GM19099 (cell line): ENCODE results near the gene TNS4.

ENCODE experiments used
- POLR2A ChIP-seq: IDR thresholded peaks from 3 replicates; pipeline ENCODE4 v1.6.1; 2011; ENCODE audit warnings: low read depth; ENCODE audit not compliant: insufficient read length; ENCODE audit errors: extremely low read depth

TNS4 gene, protein sequence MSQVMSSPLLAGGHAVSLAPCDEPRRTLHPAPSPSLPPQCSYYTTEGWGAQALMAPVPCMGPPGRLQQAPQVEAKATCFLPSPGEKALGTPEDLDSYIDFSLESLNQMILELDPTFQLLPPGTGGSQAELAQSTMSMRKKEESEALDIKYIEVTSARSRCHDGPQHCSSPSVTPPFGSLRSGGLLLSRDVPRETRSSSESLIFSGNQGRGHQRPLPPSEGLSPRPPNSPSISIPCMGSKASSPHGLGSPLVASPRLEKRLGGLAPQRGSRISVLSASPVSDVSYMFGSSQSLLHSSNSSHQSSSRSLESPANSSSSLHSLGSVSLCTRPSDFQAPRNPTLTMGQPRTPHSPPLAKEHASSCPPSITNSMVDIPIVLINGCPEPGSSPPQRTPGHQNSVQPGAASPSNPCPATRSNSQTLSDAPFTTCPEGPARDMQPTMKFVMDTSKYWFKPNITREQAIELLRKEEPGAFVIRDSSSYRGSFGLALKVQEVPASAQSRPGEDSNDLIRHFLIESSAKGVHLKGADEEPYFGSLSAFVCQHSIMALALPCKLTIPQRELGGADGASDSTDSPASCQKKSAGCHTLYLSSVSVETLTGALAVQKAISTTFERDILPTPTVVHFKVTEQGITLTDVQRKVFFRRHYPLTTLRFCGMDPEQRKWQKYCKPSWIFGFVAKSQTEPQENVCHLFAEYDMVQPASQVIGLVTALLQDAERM

DNA sequence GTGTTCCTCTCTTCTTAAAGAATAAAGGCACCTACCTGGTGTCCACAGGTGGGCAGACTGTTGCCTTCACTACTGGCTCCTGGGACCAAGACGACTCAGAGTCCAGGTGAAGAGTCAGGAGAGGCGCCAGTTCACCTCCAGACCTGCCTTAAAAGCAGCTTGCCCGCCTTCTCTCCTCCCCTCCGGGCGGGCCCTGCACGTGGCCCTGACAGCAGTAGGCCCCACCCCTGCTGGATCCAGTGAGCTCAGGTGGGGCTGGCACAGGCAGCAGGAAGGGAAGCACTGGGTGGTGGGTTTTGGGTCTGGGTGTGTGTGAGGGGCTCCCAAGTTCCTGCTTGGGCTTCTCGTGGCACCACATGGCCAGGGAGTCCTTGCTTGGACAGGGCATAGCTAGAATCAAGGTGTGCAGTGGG, at the start of gene TNS4:
TNS4 (minus strand) TSS at position 125 of the 413 bp plus-strand sequence. CDS start 5,198 bp downstream, outside the sequence.
- no peak for TF ChIP-seq POLR2A

DNA sequence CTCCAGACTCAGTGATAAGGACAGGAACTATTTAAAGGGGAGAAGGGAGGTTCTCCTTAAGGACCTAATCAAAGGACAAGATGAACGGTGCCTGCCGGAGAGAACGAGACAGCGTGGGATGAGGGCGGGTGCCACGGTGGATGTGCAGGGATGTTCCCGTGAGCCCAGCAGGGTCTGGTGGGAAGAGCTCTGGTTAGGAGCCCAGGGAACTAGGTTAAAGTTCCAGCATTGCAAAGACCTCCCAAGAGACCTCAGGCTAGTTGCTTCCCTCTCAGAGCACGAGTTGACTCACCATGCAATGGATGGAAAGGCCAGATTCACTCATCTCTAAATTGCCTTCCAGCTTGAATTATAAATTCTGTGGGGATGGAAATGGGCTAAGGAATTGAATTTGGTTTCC, 49.2 kb upstream of the TNS4 start:
- TF ChIP-seq POLR2A = no peak

GRCh38 chr17:40548982-40549685, 47.7 kb upstream of the TNS4 start:
- TF ChIP-seq POLR2A = no peak

DNA sequence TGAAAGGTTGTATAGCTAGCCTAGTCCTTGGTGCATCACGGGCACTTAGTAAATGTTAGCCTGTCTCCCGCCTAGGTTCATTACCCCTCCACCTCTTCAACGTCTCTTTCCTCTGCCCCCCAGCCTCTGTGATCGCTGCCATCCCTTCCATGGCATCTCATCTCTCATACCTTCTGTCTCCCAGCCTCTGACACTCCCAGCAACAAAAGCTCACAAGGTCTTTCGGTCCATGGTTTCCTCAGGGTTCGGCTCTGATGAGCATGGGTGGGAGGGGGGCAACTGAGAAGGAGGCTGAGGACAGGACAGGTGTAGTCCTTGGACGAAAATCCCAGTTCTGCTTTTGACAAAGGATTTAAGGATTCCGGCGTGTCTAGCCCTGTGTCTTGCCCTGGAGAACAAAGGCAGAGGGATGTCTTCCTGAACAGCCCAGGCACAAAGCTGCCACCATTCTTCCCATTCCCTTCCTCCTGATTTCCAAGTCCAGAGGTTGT, 47.1 kb upstream of the TNS4 start:
- TF ChIP-seq POLR2A = no peak

GRCh38 chr17:40547785-40548478, 46.5 kb upstream of the TNS4 start:
- TF ChIP-seq POLR2A = no peak

GRCh38 chr17:40547079-40547784, 45.8 kb upstream of the TNS4 start:
- TF ChIP-seq POLR2A = no peak

DNA sequence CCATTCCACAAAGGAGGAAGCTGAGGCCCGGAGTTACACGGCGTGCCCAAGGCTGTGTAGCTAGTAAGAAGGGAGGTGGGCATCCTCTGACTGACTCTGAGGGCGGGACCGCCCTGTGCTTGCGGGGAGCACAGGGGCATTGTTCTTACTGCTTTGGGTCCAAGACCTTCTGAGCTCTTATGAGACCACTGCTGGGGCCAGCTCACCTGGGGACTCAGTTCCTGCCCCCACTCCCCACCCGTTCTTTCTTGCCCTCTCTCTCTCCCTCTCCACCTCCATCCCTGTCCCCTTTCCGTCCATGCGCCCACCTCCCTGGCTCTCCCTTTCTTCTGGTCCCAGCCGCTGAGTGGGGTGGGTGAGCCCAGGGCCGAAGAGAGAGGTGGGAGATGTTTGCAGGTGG, 44.2 kb upstream of the TNS4 start:
- no peak for TF ChIP-seq POLR2A

DNA sequence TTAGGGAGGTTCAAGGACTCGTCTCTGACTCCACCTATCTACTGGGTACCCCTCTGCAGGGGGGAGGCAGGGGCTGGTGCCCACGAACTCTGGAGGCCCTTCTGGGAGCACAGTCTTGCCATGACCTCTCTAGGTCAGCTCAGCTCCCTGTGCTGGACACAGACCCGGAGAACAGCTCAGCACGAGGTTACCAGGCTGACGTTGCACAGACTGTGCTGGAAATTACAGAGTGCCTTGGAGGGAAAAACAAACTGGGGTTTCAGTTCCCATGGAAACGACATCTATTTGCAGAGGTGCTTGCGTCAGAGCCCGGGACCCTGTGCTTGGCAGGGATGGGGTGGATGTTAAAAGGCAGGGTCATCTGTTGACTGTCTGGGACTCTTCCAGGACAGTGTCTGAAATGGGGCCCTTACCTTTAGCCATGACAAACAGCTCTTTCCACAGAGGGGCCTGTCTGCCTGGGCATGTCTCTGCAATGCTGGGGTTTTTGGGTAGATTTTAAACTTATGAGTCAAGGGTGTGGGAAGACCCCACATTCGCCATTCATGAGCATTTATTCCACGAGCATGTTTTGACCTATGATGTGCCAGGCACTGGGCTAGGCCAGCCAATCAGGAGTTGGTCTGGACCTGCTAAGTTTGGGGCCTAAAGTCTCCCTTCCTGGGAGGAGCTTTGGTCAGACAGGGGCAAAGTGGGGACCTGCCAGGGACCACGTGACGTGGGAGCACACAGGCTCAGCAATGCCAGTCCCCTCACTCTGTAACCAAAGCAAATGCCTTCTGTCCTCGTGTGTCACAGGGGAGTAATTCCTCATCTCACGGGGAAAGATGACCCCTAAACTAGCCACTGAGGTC, 41.4 kb upstream of the TNS4 start:
- peak; percentile 18 for TF ChIP-seq POLR2A

GRCh38 chr17:40541873-40542557, 40.6 kb upstream of the TNS4 start:
- no peak for TF ChIP-seq POLR2A

DNA sequence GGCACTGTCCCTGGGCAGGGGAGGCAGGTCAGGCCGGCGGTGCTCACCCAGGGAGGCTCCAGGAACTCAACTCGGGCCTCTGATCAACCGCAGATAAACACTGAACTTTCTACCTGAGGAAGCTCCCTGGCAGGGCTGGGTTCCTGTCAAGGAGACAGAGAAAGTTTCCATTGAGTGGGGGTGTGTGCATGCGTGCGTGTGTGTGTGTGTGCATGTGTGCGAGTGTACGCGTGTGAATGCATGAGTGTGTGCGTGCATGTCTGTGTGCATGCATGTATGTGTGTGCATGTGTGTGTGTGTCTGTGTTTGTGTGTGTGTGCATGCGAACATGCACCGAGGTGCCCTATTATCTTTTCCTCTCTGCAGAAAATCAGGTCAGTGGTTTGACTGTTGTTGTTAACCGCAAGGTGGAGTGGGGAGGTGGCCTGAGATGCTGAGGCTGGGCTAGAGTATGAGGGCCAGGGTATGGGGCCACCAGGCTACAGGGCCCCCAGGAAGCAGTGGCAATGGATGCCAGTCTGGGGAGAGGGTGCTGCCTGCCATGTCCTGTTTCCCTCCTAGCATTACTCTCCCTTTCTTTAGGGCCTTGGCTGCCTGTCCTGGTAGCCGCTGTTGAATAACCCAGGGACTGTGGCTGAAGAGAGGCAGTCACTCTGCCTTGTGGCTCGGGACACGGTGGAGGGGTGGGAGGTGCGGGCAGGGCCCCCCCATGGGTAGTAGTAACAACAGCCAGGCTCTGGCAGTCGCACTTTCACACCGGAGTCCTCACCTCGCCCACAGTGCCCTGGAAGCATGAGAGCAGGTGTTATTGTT, 39.8 kb upstream of the TNS4 start:
- TF ChIP-seq POLR2A = no peak

- no peak for TF ChIP-seq POLR2A
Measured at GRCh38 chr17:40540448-40540847, 39.0 kb upstream of the TNS4 start.
